ENCODE measurements around the gene CATSPERZ.
A peak's percentile ranks its signal among the peaks of the same experiment; 100 is the strongest.

Gene CATSPERZ

DNA sequence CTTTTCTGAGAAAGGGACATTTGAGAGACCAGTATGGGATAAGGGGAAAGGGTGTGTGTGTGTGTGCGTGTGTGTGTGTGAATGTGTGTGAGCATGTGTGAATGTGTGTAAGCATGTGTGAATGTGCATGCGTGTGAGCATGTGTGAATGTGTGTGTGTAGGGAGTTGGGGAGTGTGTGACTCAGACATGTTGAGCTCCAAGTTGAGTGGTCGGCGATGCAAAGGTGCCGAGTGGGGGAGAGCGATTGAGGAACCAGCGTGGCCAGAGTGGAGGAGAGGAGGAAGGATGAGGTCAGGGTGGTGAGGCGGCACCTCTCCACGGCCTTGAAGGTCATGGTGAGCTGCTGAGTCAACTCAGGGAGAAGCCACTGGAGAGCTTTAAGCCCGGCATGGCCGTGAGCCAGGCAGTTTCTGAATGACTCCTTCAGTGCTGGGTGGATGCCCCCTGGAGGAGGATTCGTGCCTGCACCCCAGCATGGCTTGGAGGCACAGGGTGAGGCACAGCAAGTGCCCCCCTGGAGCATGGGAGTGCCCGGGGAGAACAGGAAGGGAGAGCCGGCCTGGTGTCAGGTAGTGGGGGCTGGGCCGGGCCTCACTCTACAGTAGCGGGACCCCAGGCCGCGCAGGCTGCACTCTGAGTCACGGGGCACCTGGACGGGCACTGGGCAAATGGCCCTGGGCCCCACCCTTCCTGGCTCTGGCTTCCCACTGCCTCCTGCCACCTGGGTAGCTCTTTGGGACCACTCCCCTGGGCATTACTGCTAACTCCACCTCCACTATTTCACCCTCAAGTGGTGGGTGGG is 31.6 kb downstream of the CATSPERZ start:
- DNase-seq, result peak; percentile 90
- in situ Hi-C loops (cut with MboI; ENCODE audit: low pct_unique_long_range_greater_than_20kb, low sequenced_read_pairs), result no loop called here

DNA sequence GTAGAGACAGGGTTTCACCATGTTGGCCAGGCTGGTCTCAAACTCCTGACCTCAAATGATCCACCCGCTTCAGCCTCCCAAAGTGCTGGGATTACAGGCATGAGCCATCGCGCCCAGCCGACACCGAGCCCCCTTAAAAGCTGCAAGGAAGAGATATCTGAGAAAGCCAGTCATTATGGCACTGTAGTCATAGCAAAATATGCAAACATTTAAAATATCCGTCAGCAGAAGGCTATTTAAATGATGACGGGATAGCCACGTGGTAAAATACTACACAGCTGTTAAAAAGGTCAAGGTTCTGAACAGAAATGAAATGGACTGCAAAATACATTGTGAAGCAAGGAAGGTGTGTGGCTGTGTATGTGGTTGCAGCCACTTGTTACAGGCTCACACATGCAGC is 33.4 kb downstream of the CATSPERZ start:
- in situ Hi-C loops (cut with MboI; ENCODE audit: low pct_unique_long_range_greater_than_20kb, low sequenced_read_pairs), result no loop called here
- no peak for DNase-seq

DNA sequence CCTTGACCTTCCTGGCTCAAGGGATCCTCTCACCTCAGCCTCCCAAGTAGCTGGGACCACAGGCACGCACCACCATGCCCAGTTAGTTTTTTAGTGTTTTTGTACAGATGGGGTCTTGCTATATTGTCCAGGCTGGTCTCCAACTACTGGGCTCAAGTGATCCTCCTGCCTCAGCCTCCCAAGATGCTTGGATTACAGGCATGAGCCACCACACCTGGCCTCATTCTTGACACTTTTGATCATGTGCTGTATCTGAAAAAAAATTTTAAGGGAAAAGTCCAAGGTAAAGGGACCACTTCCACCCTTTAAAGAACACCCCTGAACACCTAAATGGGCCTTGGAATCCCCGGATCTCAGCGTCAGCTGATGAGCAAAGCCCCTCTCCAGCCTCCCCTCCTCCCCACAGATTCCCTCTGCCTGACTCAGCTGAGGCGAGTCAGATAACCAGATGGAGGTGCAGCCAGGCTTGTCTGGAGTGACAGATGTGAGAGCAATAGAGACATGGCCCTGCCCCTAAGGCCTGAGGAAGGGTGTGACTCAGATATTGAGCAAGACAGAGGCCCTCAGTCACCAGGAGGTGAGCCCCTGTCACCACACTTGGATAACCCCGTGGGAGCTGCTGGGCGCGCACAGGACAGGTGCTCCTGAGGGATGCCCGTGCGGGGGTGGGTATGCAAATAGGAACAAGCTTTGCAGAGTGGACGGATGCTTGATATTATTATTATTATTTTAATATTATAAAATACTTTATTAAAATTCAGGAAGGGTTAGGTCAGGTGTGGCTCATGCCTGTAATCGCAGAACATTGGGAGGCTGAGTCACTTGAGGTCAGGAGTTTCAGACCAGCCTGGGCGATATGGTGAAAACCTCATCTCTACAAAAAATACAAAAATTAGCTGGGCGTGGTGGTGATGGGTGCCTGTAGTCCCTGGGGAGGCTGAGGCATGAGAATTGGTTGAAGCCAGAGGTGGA is 34.9 kb downstream of the CATSPERZ start:
- peak; percentile 91 for DNase-seq
- in situ Hi-C loops (cut with MboI; ENCODE audit: low pct_unique_long_range_greater_than_20kb, low sequenced_read_pairs), result no loop called here

DNA sequence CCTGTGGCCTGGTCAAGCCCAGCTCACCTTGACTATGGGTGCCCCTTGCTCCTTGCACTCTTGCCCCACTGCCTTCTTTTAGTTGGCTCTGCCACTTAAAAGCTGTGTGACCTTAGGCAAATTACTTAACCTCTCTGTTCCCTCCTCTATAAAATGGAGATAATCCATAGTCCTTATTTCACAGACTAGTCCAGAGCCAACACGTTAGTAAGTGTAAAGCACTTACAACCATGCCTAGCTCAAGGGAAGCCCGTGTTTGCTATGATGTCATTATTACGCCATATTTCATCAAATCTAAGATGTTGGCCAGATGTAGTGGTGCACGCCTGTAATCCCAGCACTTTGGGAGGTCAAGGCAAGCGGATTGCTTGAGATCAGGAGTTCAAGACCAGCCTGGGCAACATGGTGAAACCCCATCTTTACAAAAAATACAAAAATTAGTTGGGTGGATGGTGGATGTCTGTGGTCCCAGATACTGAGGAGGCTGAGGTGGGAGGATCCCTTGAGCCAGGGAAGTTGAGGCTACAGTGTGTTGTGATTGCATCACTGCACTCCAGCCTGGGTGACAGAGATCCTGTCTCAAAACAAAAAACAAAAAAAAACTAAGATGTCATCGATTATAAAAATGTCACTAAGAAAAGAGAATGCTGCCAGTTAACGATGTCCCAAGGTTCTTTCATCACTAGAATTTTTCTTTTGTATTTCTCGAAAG is 37.5 kb downstream of the CATSPERZ start:
- no peak for DNase-seq
- in situ Hi-C loops (cut with MboI; ENCODE audit: low pct_unique_long_range_greater_than_20kb, low sequenced_read_pairs), result no loop called here

DNA sequence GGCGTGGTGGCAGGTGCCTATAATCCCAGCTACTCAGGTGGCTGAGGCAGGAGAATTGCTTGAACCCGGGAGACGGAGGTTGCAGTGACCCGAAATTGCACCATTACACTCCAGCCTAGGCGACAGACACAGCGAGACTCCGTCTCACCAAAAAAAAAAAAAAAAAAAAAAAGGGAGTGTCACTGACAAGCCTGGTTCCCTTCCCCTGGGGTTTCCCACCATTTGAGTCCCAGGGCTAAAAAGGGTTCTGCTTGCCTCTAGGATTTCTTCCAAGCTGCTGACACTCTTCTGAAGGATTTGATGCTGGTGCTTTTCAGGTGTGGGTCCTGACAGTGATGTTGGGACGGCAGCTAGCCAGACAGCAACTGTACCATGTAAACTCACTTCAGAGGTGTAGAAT is 38.6 kb downstream of the CATSPERZ start:
- no peak for DNase-seq
- in situ Hi-C loops (cut with MboI; ENCODE audit: low pct_unique_long_range_greater_than_20kb, low sequenced_read_pairs), result no loop called here

DNA sequence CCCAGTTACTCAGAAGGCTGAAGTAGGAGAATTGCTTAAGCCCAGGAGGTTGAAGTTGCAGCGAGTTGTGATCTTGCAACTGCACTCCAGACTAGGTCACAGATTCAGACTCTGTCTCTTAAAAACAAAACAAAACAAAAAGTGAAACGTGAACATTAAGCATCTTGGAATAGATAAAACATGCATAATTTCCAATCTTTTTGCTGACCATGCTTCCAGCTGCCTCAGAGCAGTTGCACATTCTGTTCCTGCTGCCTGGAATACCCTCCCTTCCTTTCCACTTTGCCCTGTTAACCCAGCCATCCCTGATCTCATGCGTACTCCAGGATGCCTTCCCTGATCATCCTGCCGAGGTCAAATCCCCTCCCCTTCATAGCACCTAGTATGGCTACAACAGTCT is 39.1 kb downstream of the CATSPERZ start:
- no peak for DNase-seq
- in situ Hi-C loops (cut with MboI; ENCODE audit: low pct_unique_long_range_greater_than_20kb, low sequenced_read_pairs), result no loop called here

DNA sequence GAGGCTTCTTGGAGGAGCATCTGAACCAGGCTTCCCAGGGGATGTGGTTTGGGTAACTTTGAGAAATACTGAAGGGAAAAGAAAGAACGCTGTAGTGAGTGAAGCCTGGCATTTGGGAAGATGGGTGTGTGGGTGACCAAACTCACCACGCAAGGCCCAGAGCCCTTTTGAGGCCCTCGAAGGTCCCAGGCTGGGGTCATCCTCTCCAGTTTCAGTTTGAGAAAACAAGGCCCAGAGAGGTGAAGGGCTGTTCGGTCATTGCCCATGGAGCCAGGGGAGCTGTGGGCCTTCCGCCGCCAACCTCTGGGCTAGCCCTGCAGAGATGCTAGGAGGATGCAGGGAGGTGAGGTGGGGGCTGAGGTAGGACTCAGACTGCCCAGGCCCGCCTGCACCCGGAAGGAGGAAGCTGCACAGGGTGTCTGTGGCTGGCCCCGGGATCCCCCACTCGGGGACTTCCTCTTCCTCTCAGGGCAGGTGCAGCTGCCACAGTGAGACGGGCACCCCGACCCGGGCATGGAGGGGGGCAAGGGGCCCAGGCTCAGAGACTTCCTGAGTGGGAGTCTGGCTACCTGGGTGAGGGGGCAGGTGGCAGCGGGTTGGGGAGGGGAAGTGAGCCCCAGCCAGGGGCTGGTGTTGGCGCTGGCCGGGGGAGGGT is 39.7 kb downstream of the CATSPERZ start, which contains the start of gene CCDC88B:
Gene CCDC88B (plus strand): TSS at position 451 of the 655 bp plus-strand sequence. CDS start 63 bp downstream, at position 514.
- peak; percentile 75 for DNase-seq
- in situ Hi-C loops (cut with MboI; ENCODE audit: low pct_unique_long_range_greater_than_20kb, low sequenced_read_pairs), result no loop called here

DNA sequence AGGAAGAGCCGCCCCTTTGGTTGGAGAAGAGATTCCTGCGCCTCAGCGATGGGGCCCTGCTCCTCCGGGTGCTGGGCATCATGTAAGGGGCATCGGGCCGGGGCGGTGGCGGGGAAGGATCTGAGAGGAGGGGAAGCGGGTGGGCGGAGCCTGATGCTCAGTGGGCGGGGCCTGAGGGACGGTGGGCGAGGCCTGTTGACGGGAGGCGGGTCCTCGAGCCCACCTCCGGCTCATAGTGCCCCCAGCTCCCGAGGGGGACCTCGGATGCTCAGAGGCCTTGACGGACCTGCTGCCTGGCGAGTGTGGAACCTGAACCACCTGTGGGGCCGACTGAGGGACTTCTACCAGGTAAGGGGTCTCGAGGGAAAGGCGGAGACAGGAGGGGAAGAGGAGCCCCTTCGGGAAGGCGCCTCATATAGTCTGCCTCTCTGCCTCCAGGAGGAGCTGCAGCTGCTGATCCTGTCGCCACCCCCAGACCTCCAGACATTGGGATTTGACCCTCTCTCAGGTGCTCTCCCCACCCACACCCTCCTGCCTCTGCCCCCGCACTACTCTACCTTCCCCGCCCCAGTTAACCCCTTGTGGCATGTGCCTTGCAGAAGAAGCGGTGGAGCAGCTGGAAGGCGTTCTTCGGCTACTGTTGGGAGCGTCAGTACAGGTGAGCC is 40.6 kb downstream of the CATSPERZ start:
- peak; percentile 76 for DNase-seq
- in situ Hi-C loops (cut with MboI; ENCODE audit: low pct_unique_long_range_greater_than_20kb, low sequenced_read_pairs), result no loop called here

DNA sequence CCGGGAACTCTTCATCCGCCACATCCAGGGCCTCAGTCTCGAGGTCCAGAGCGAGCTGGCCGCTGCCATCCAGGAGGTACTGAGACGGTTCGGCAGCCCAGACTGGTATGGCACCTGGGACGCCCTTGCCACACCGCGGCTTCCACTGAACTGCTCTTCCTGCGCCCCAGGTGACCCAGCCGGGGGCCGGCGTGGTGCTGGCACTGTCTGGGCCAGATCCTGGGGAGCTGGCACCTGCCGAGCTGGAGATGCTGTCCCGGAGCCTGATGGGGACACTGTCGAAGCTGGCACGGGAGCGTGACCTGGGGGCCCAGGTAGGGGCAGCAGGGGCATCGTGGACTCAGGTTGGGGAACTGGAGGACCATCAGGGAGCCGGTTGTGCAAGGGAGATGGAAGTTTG is 41.3 kb downstream of the CATSPERZ start:
- in situ Hi-C loops (cut with MboI; ENCODE audit: low pct_unique_long_range_greater_than_20kb, low sequenced_read_pairs), result no loop called here
- no peak for DNase-seq

DNA sequence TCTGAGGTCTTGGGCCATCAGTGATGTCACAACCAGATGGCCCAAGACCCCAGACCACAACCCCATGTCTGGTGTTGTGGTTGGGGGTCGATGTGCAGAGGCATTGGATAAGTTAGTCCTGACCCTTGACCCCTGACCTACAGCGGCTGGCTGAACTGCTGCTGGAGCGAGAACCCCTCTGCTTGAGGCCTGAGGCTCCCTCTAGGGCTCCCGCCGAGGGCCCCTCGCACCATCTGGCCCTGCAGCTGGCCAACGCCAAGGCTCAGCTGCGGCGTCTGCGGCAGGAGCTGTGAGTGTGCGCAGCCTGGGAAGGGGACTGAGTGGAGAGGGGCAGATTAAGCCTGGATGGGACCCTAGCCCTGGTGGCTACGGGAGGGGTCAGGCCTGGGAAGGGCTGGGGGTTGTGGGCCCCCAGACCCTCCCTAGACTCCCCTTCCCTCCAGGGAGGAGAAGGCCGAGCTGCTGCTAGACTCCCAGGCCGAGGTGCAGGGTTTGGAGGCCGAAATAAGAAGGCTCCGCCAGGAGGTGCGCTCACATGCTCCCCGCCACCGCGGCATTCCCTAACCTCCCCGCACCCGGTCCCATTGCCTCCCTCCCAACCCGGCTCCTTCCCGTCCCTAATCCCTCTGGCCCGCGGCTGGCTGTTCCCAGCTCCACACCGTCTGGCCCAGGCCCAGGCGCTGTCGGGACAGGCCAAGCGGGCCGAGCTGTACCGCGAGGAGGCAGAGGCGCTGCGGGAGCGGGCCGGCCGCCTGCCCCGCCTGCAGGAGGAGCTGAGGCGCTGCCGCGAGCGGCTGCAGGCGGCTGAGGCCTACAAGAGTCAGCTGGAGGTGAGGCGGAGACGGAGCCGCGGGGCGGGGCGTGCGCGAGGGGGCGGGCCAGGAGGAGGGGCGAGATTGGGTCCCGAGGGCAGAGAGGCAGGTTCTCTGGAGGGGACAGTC is 42.0 kb downstream of the CATSPERZ start:
- peak; percentile 75 for DNase-seq
- in situ Hi-C loops (cut with MboI; ENCODE audit: low pct_unique_long_range_greater_than_20kb, low sequenced_read_pairs), result no loop called here

DNA sequence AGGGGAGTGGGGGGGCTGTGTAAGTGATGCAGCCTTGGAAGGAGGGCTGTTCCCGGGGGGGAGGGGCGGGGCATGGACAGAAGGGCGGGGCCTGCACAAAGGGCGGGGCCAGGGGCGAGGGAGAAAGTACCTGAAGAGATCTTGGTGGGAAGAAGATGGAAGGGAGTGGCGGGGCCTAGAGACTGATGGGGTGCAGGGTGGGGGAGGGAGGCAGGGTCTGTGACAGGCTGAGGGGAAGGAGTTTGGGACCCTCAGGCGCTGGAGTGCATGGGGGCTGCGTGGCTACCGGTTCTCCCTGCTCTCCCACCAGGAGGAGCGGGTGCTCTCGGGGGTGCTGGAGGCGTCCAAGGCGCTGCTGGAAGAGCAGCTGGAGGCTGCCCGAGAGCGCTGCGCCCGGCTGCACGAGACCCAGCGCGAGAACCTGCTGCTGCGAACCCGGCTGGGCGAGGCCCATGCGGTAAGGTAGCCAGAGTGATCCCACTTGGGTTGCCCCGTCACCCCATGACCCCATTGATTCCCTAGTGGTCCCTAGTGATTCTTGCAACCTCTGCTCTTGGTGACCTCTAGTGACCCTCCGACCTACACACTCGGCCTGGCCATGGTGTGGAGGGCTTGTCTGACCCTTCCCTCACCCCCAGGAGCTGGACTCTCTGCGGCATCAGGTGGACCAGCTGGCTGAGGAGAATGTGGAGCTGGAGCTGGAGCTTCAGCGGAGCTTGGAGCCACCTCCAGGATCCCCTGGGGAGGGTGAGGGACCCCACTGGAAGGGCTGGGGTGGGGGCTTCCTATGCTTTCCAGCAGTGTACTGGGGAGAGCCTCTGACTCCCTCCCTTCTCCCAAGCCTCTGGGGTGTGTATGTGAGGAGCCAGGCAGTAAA is 42.9 kb downstream of the CATSPERZ start:
- DNase-seq, result no peak
- in situ Hi-C loops (cut with MboI; ENCODE audit: low pct_unique_long_range_greater_than_20kb, low sequenced_read_pairs), result no loop called here

DNA sequence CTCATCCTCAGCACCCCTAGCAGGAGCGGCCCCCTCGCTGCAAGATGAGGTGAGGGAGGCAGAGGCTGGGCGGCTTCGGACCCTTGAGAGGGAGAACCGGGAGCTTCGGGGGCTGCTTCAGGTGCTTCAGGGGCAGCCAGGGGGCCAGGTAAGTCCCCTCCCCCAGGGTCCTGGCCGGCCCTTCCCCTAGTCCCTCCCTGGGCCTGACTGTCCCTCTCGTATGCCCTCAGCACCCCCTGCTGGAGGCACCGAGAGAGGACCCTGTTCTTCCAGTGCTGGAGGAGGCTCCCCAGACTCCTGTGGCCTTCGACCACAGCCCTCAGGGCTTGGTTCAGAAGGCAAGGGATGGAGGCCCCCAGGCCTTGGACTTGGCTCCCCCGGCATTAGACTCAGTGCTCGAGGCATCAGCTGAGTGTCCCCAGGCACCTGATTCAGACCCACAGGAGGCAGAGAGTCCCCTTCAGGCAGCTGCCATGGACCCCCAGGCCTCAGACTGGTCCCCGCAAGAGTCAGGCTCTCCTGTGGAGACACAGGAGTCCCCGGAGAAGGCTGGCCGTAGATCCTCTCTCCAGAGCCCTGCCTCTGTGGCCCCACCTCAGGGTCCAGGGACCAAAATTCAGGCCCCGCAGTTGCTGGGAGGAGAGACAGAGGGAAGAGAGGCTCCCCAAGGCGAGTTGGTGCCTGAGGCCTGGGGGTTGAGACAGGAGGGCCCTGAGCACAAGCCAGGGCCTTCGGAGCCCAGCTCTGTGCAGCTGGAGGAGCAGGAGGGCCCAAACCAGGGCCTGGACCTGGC is 43.8 kb downstream of the CATSPERZ start:
- in situ Hi-C loops (cut with MboI; ENCODE audit: low pct_unique_long_range_greater_than_20kb, low sequenced_read_pairs), result no loop called here

DNA sequence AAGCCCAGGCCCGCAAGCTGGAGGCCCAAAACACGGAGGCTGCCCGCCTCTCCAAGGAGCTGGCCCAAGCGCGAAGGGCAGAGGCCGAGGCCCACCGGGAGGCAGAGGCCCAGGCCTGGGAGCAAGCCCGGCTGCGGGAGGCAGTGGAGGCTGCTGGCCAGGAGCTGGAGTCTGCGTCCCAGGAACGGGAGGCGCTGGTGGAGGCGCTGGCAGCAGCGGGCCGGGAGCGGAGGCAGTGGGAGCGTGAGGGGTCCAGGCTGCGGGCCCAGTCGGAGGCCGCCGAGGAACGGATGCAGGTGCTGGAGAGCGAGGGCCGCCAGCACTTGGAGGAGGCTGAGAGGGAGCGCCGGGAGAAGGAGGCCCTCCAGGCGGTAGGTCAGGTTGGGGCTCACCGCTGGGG is 44.6 kb downstream of the CATSPERZ start:
- in situ Hi-C loops (cut with MboI; ENCODE audit: low pct_unique_long_range_greater_than_20kb, low sequenced_read_pairs), result no loop called here

More for the DNA sequence above, 43.8 kb downstream of the CATSPERZ start:
- DNase-seq, result no peak

DNA sequence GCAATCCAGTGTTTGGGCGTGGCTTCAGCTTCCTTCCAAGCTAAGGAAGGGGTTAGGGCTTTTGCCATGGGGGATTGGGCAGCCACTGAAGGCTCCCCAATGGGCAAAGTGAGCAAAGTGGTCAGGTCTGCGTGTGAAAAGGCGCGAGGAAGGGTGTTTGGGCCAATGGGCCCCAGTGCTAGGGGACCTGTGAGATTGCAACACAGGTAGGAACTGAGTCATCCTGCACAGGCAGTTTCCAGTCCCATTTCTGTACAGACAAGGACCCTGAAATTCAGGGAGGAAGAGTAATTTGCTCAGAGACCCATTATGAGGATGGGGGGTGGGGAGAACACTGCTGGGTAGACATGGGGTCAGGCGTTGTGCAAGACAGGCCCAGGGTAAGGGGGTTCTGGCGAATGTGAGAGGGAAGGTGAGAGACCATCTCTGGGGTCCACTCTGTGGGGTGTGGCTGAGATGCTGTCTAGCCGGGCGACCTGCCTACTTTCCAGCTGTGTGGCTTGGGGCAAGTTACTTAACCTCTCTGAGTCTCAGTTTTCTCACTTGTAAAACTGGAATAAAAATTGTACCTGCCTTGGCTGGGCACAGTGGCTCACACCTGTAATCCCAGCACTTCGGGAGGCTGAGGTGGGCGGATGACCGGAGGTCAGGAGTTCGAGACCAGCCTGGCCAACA is 47.2 kb downstream of the CATSPERZ start:
- in situ Hi-C loops (cut with MboI; ENCODE audit: low pct_unique_long_range_greater_than_20kb, low sequenced_read_pairs), result no loop called here
- no peak for DNase-seq

More for the DNA sequence above, 44.6 kb downstream of the CATSPERZ start:
- DNase-seq, result no peak

DNA sequence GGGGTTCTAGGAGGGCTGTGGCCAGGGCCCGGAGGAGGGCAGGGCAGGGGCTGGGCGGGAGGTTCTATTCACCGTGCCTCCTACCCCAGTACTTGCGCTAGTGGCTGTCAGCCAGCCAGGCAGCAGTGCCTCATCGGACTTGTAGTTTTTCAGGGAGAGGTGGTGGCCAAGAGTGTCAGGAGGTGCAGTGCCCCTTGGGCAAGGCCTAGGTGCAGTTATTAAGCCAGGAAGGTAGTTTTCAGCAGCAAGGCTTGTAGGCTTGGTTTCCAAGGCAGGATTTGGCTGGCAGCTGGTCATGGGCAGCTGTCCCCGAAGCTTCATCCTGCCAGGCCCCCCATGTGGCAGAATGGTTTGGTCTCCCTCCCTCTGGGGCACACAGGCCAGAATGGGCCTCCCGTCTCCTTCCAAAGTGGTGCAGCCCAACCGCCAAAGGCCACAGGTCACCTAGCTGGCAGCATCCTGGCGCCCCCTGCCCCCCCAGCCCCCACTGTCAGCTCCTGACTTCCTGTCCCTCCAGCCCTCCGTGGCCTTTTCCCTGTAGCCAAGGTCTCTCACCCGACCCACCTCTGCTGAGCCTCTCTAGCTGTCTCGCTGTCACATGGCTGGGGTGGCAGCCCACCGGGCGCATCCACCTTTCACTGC is 48.3 kb downstream of the CATSPERZ start:
- in situ Hi-C loops (cut with MboI; ENCODE audit: low pct_unique_long_range_greater_than_20kb, low sequenced_read_pairs), result no loop called here
- no peak for DNase-seq
